Fibroblast of mammary gland (primary cell): Measurements from ENCODE around the gene ACOXL.
"Not testable (repeated sequence)": the region's sequence is repeated elsewhere in the genome, so short reads cannot be mapped to it uniquely, and the experiment has no call there.

Experiments used
- DNase-seq: peaks from one replicate; pipeline ENCODE4 v3.0.0-alpha.2; 2010; ENCODE audit warnings: low read depth
- H3K4me3 ChIP-seq: 2 replicates; pipeline ENCODE4 v1.5.1; 2011; ENCODE audit warnings: low read depth, mild to moderate bottlenecking, low read length, moderate library complexity; ENCODE audit not compliant: control insufficient read depth
- TF ChIP-seq, protein P1 (sequence below): conservative IDR thresholded peaks from 2 replicates; pipeline ENCODE4 v1.5.1; 2011; ENCODE audit warnings: low read depth, low read length, inconsistent platforms; ENCODE audit not compliant: control insufficient read depth, insufficient read depth

ACOXL gene

DNA sequence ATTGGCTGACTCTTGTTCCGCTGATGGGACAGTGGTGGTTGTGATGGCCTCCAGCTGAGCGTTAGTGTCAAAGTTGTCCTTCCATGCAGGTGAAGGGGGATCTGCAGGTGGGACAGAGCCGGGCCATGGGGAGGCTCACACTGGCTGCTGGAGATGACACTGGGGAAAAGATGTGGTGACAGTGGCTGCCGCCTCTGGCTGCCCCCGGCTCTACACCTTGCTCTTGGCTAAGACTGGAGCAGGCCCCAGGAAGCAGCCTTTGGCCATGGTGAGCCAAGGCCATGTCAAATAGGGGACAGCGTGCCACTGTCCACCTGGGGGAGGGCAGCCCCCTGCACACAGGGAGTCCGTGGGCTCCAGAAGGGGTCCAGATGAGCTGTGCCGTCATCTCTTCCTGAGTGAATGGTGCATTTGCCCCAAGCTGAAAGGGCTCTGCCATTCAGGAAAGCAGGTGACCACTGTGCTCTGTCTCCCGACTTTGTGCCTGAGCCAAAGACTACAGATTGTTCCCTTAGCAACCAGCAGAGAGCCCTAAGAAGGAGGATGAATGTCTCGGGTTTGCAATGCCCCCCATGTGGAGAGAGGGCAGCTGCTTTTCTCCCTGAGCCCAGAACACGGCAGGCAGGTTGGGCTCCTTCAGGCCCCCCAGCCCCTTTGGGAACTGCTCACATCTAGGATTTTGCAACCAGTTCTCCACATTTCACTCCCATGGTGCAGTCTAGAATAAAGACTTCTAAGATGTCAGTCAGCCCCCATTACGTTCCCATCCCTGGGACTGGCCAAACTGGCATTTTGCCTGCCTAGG, 309.2 kb downstream of the ACOXL start:
- no peak overlapping the region for H3K4me3 ChIP-seq
- TF ChIP-seq, protein P1, sequence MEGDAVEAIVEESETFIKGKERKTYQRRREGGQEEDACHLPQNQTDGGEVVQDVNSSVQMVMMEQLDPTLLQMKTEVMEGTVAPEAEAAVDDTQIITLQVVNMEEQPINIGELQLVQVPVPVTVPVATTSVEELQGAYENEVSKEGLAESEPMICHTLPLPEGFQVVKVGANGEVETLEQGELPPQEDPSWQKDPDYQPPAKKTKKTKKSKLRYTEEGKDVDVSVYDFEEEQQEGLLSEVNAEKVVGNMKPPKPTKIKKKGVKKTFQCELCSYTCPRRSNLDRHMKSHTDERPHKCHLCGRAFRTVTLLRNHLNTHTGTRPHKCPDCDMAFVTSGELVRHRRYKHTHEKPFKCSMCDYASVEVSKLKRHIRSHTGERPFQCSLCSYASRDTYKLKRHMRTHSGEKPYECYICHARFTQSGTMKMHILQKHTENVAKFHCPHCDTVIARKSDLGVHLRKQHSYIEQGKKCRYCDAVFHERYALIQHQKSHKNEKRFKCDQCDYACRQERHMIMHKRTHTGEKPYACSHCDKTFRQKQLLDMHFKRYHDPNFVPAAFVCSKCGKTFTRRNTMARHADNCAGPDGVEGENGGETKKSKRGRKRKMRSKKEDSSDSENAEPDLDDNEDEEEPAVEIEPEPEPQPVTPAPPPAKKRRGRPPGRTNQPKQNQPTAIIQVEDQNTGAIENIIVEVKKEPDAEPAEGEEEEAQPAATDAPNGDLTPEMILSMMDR = no peak
- no peak for DNase-seq

GRCh38 chr2:111042261-111042660, 309.9 kb downstream of the ACOXL start:
- H3K4me3 ChIP-seq = no peak overlapping the region
- DNase-seq = no peak
- TF ChIP-seq, protein P1 = no peak

DNA sequence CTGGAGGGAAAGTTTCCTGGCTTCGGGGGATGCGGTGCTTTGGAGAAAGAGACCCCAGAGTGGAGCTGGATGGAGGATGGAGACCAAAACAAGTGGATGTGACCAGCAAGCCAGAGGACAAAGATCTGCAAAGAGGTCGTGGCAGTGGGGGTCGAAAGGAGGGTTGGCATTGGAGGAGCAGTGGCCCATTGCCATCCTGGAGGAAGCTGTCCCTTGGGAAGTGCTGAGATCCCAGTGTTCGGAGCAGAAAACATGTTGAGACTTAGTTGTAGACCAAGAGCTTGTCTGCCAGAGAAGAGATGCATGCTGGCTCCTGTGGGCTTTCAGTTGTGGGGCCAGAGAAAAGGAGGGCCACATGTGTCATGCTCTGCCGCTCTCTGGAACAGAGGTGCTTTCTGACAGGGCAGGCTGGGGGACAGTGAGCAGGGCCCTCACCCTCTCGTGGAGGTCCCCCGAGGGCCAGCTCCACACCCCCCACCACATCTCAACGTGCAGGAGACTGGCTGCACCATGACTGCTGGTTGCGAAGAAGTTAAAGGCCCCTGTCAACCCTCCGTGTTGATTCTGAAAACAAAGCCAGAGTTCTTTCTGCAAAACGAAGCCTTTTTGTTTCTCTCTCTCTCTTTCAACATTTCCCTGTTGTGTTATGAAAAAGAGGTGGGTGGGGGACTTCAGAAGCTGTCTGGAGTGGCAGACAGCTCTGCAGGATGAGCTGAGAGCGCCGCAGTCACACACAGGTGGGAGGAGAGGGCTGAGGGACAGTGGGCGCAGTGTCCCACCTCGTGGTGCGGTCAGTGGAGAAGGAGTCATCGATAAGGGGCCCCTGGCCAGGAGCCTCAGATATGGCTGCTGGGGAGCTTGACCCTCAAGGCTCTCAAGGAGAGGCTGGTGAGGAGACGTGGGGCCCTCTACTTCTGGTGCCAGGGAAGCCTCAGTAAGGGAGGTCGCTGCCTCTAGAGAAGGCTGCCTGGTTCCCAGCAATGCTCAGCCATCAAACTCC, 310.7 kb downstream of the ACOXL start:
- TF ChIP-seq, protein P1 = no peak
- H3K4me3 ChIP-seq = no peak overlapping the region
- no peak for DNase-seq

- TF ChIP-seq, protein P1 = no peak
- DNase-seq = no peak
- H3K4me3 ChIP-seq = no peak overlapping the region
Measured at GRCh38 chr2:111044066-111044465, 311.7 kb downstream of the ACOXL start.

DNA sequence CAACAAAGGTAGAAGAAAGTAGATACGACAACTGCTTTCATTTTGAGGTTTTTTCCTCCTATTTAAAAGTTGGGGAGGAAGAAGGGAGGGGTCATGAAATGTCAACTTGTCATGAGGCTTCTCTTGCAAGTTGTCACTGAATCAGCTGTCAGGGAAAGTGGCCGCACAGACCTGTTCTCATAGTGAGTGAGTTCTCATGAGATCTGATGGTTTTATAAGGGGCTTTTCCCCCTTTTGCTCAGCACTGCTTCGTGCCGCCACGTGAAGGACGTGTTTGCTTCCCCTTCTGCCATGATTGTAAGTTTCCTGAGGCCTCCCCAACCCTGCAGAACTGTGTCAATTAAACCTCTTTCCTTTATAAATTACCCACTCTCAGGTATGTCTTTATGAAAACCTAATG, 312.9 kb downstream of the ACOXL start:
- not testable (repeated sequence) for DNase-seq, H3K4me3 ChIP-seq

DNA sequence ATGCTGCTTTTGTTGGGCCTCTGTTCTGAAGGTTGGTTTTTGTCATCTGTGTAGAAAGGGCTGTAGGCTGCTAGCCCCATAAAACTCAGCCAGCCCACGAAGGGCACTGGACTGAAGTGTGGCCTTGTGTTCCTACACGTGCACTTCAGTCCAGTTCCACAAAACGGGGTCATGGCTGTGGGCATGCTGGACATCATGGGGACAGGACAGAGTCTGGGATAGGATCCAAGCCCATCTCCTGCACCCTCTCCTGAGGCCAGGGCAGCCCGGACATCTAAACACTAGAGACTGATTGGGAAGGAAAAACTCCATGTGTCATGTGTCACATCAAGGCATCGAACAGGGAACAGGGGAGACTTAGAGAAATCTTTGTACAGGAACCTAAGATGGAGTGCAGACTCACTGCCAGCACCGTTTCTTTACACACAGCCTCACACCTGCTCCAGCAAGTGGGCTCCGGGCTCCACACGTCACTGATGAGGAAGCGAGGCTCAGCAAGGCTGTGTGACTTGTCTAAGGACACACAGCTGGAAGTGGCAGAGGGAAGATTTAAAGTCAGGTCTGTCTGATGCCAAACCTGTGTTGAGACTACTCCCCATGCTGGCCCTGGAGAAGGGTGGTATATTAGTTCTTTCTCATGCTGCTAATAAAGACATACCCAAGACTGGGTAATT, 313.5 kb downstream of the ACOXL start:
- no peak for DNase-seq
- no peak overlapping the region for H3K4me3 ChIP-seq
- TF ChIP-seq, protein P1 = no peak
